ENCODE data around the gene ATP5PD. TPM values are rescaled to one million over a fixed set of nuclear protein-coding genes. Genes with fewer than 3 reads are reported as not detected.

The ATP5PD gene
- total and polyA plus RNA-seq, 2 of the 8 experiments (the other 6 are each of a cell fraction or from before 2014, with no cell fraction given), result 335 to 407 TPM

- TF ChIP-seq RFX5 (IDR thresholded peaks at IDR 0.05; ENCODE audit: borderline replicate concordance, low read depth, low read length) (no peak), JUND (IDR thresholded peaks at IDR 0.05; ENCODE audit: low read length) (peak; percentile 91), KDM1A (IDR thresholded peaks at IDR 0.05; ENCODE audit: borderline replicate concordance, low read length) (no peak)
Measured at GRCh38 chr17:75046407-75047289, at the start of gene ATP5PD, which contains the start of gene KCTD2 (continued).
